ENCODE data around the gene SGCG.

Gene SGCG

GRCh38 chr13:23344931-23345595 is 164.3 kb downstream of the SGCG start:
- DNase-seq, result no peak

DNA sequence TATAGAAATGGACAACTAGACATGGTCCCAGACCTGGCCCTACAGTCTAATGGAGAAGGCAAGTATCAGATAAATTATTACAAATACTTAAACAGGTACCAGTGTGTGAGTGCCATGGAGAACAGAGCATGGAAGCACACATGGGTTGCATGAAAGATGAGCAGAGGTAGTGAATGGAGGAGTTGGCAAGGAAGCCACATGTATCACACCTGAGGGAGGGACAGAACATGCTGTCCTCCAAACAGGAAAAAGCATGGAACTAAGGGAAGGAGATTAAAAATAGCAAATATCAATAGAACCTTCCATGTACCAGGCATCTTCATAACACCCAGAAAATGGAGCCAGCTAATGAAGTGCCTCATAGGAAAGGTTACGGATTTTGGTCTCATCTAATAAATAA is 166.8 kb downstream of the SGCG start:
- DNase-seq, result no peak

GRCh38 chr13:23348262-23349127 is 167.7 kb downstream of the SGCG start:
- DNase-seq, result no peak

- no peak for DNase-seq
These were observed 168.6 kb downstream of the SGCG start for GRCh38 chr13:23349161-23349897.

GRCh38 chr13:23350009-23350408 is 169.2 kb downstream of the SGCG start:
- DNase-seq, result no peak

DNA sequence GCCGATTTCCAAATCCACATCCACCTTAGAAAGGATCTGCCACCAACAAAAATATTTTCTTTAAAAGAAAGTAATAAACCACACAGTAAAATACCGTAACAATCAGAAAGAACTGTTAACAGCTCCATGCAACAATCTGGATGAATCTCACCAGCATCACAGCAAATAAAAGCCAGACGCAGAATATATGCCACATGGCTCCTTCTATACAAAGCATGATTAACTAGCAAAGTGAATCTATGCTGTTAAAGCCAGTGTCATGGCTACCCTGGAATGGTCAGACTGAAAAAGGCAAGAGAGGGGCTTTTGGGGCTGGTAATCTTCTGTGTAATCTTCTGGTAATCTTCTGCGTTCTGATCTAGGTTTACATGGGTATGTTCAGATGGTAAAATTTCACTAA is 171.4 kb downstream of the SGCG start:
- no peak for DNase-seq

GRCh38 chr13:23354520-23354919 is 173.7 kb downstream of the SGCG start:
- no peak for DNase-seq

GRCh38 chr13:23356368-23356767 is 175.6 kb downstream of the SGCG start:
- no peak for DNase-seq

GRCh38 chr13:23357349-23357748 is 176.6 kb downstream of the SGCG start:
- DNase-seq, result no peak

- no peak for DNase-seq
These were observed 179.1 kb downstream of the SGCG start for GRCh38 chr13:23359882-23360281.

- no peak for DNase-seq
These were observed 184.9 kb downstream of the SGCG start for GRCh38 chr13:23365652-23366051.

DNA sequence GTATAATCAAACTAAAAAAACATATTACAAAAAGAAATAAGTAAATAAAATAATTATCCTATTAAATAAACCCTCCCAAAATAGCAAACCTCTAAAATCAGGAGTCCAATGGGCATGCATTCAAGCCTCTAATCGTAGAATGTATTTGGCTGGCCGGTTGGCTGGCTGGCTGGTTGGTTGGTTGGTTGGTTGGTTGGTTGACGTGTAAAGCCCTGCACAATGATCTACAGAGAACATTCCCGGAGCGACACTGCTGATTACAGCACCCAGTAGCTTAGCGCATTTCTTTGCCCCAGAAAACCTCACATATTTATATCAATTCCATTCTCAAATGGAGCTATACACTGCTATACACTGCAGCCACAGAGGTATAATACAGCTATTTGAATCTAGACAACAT is 187.1 kb downstream of the SGCG start:
- DNase-seq, result no peak

DNA sequence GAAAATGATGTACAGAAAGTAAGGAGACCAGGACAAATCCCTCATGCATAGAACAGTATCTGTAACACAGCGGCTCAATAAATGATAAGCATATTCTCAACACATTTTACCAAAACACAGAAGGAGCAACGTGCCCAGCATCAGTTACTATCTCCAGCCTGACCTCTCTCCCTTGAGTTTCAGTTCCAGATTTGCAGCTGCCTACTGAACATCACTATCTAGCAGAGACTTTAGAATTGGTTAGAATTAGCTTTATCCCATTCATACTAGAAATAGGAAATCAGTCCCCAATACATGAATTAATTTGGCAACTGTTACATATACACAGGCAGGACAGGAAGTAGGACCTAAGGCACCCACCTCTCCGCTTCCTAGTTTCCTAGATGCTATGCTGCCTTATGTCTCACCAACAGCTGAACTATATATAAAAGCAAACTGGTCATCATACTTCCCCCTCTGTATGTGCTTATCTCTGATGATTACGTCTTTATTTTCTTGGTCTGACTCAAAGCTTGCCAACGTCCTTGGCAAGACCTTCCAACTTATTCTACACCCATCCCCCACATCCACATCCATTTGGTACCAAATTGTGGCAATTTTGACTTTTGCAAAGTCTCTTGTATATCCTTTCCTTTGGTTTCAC is 191.6 kb downstream of the SGCG start:
- DNase-seq, result no peak
